Muscle of back (tissue), 11 donors: Measurements from ENCODE around the gene NAAA. TPM values are rescaled to one million over a fixed set of nuclear protein-coding genes. Genes with fewer than 3 reads are reported as not detected.
A peak's percentile ranks its signal among the peaks of the same experiment; 100 is the strongest.
"Not testable (repeated sequence)": the region's sequence is repeated elsewhere in the genome, so short reads cannot be mapped to it uniquely, and the experiment has no call there.

Source experiments
- DNase-seq, 3 donors: peaks; one replicate each; pipeline versions ENCODE4 v3.0.0 to v3.0.0-alpha.2; 2013
- polyA plus RNA-seq, 10 donors: library from polyadenylated mRNA; unstranded; fragments of 120-200 nt; gene quantifications; one replicate each; pipeline ENCODE4 v1.2.1, GENCODE V29; 2013; ENCODE audit not compliant: insufficient read length in 10 of 10

Gene NAAA
- polyA plus RNA-seq, 10 donors: 8.6 to 18.6 (median 13.5) TPM

- no peak for DNase-seq
These were observed 18.9 kb downstream of the NAAA start for GRCh38 chr4:75921910-75922309.

DNA sequence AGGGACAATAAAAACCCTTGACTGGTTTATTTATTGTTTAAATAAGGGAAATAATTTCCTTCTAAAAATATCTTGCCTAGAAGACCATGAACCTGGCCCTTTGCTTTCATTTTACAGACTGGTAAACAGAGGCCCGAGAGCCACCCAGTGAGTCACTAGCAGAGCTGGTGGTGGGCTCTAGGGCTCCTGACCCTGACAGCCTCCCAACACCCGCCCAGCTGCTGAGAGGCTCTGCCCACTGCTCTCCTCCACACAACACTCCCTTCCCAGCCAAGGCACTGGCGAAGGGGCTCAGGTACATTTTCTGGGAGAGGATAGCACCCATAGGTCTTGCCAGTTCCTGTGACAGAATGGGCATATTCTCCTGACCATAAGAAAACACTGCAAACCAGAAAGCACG lies 20.5 kb downstream of the NAAA start:
- no peak for DNase-seq

GRCh38 chr4:75919920-75920319 lies 20.9 kb downstream of the NAAA start:
- peak; percentile 47 to 63 (median 52) for DNase-seq

- peak; percentile 12 to 60 (median 16) for DNase-seq
These were observed 24.6 kb downstream of the NAAA start for GRCh38 chr4:75916091-75916661.

DNA sequence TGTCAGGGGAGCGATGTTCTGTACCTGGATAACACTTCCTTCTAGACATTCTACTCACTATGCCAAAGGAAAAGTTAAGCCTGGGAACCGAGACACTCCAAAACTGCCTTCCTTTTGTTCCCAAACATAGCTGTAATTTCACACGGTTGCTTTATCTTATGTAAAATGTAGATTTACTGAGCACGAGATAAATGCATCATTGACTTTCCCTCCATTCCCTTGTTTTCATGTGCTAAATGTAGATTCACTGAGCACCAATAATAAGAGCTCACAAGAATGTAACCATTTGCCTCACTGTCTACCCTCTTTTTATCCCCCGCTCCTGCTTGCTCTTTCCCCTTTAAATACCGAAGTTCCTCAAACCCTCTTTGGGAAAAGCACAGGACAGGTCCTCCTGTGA lies 27.8 kb downstream of the NAAA start:
- no peak for DNase-seq

- DNase-seq: not testable (repeated sequence)
These were observed 30.0 kb downstream of the NAAA start for GRCh38 chr4:75910831-75911230.

DNA sequence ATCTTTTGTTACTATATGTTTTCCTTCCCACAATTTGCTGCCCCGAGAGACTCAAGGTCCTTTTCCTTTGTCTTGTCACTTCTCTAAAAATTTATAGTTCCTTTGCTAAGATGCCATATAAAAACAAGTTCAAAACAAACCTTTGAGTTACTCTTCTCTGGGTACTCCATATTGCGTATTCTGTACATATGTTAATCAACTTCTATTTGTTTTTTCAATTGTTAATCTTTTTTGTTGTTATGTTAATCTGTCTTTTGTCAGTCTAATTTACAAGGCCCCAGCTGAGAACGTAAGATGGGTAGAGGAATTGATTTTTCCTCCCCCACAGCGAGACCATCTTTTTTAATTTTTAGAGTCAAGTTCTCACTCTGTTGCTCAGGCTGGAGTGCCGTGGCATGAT lies 31.4 kb downstream of the NAAA start:
- DNase-seq: no peak

- DNase-seq: peak in 2 of 3 donors; percentile 9 to 22
These were observed 32.3 kb downstream of the NAAA start for GRCh38 chr4:75908555-75908954.

GRCh38 chr4:75907966-75908365 lies 32.8 kb downstream of the NAAA start:
- DNase-seq: no peak

DNA sequence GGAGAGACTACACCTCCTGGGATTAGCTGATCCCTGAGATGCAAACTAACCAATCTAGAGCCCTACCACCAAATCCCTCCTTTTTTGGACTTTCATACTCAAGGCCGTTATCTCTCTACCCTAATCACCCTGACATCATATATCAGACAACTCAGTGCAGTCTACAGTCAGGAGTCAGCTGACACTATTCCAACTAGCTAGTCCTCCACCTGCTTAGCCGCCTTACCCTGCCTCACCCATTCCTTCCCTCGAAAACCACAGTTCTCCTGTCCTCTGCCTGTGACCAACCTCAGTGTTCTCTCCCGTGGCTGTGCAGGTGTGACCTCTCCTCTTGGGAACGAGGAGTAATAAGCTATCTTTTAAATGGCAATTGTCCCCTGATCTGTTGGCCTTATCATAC lies 36.7 kb downstream of the NAAA start:
- DNase-seq: no peak

DNA sequence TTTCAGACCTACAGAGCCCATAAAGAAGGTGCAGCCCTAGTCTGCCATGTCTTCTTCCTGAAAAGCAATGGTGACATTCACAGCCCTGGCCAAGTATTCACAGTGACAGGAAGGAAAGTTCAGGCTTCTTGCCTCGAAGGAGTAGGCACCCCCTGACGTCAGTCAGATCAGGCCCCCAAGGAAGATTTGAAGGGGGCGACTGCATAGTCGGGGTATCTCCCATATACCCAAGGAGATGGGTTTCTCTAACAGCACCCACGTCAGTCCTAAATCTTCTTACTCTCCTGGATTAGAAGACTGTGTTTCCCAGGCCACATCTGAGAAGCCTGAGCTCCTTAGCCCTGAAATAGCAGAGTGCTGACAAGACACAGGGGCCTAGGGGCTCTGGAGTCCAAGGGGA lies 38.5 kb downstream of the NAAA start, which contains the start of gene PPEF2:
Gene PPEF2 (minus strand): TSS at position 101 of the 400 bp plus-strand sequence. CDS start 6,127 bp downstream, outside the sequence.
- no peak for DNase-seq

DNA sequence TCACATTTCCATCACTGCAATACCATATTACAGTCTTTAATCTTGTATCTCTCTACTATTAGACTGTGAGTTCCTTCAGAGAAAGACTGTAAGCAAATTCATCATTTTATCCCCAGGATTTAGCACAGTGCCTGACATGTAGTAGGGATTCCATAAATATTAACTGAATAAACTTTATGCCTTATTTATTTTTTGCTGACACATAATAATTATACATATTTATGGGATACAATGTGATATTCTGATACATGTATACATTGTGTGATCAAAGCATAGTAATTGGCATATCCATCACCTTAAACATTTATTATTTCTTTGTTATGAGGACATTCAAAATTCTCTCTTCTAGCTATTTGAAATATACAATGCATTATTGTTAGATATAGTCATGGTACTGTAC lies 42.3 kb downstream of the NAAA start:
- DNase-seq: no peak

GRCh38 chr4:75895744-75896314 lies 45.0 kb downstream of the NAAA start:
- peak in 2 of 3 donors; percentile 4 to 30 for DNase-seq

- DNase-seq: no peak
These were observed 48.3 kb downstream of the NAAA start for GRCh38 chr4:75892508-75892907.

DNA sequence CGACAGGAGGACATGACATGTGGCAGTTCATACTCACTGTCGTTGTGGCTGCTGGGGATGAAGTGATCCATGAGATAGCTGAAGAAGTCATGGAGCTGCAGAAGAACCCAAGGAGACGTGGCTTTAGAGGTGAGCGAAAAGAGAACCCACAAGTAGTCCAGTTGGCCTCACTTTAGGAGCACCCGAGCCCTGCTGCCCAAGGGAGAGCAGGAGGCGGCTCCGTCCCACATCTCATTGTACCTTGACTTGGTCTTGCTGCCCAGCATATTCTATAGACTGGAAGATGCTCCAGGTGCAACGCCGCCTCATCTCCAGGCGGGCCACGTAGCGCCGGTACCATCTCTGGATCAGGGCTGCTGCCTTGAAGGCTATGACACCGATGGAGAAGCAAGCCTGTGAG lies 49.2 kb downstream of the NAAA start:
- no peak for DNase-seq

DNA sequence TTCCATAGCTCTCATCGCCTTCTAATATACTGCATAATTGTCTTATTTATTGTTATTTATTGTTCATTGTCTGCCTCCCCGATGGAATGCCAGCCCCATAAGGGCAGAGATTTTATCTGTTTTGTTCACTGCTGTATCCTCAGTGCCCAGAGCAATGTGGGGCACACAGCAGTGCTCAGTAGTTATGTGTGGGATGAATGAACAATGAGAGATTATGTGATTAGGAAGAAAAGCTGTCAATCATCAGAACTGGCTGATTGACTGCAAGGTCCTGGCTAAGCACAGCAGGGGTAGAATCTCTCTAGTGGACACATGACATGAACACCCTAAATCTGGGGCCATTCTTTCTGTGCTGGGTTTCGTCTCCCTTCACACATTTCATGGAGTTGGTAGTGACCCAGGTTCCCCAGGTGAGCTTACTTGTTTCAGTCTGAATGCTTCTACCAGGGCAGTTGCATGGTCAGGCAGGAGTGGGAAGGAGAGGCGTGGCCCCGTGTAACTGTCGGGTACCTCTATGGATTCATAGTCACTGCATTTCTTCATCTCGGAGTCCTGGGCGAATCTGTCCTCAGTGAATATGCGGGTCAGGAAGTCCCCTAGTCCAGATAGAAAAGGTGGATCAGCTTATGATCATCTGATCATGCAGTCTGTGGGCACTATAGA lies 51.1 kb downstream of the NAAA start:
- DNase-seq: no peak

DNA sequence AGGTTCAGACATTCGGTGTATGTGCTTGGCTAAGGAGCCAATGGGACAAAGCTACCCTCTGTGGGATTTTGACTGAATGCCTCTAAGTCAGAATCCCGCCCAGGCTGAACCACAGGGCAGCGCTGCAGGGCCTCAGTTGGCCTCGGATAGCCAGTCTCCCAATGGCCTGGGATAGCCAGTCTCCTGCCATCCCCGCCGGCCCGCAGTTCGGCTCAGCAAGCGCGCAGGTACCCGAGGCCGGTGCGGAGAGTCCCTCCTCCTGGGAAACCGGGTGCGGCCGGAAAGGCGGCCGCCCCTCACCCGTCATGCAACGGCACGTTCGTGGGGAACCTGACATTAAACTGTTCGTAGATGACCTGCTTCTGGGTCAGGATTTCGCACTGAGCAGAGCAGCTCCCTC lies 54.7 kb downstream of the NAAA start:
- no peak for DNase-seq

- no peak for DNase-seq
These were observed 59.3 kb downstream of the NAAA start for GRCh38 chr4:75881476-75881875.

DNA sequence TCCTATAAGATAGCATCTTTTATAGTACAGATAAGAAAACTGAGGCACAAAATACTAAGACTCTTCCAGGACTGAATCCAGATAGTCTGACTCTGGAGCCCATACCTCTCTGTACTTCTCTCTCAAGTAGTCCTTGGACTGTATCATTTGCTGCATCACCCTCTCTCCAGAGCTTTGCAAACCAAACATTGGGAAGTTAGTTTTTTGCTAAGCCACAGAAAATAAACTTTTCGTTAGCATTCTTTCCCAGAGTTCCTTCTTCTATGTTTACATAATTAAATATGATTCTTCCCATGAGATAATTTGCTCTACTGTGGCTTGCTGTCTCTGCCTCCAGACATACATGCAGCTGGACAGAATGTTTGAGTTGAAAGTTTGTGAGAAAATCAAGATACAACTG lies 60.5 kb downstream of the NAAA start:
- DNase-seq: no peak

DNA sequence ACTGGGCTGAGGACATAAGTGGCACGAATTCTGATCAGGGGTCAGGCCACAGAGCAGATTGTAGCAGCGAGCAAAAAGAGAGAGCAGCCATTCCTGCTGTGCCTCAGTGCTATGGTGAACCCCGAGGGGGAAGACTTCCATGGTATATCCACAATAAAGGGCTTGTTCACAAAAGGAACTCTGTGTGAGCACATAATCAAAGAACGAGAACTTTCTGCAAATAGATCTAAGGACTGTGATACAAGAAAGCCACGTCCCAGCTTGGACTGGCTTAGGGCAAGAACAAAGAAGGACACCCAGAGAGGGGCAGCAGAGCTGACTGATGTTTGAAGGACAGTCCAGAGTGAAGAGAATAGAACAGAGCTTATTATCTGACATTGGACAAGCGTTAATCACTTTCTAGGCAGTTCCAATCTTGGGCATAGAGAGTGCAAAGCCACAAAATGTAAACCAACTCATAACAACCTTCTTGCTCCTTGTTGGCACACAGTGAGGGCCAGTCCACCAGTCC lies 62.5 kb downstream of the NAAA start:
- no peak for DNase-seq

DNA sequence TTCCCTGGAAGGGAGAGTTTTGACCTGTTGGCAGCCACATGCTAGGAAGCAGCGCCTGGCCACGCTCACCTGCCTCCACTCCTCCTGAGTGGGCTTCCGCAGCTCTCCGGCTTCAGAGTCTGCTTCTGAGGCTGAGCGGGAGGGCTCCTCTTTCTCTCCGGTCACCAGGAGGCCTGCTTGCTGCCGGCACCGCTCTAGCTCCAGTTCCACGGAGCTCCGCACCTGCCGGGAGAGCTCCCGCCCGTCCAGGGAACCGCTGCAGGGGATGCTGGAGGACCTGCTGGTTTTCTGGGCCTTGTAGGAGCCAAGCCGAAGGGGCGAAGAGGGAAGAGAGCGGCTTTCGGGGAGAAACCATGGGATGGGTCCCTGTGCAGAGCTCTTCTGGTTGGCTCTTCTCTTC lies 64.6 kb downstream of the NAAA start:
- DNase-seq: no peak

DNA sequence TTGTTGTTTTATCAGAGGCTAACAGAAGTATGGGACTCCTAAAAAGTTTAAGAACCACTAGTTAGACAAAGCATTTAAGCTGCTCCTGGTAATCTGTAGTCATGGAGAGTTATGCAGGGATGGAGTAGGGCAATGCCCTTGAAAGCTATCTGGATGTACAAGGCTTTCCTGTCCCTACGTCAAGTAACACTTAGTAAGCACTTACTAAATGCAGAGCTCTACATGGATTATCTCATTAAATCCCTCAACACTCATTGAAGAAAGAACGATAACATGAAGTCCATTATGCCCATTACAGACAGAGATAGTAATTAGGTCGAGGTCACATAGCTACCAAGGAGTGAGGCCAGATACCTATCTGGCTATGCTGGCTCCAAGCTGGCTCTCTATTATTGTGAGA lies 71.7 kb downstream of the NAAA start:
- DNase-seq: no peak

DNA sequence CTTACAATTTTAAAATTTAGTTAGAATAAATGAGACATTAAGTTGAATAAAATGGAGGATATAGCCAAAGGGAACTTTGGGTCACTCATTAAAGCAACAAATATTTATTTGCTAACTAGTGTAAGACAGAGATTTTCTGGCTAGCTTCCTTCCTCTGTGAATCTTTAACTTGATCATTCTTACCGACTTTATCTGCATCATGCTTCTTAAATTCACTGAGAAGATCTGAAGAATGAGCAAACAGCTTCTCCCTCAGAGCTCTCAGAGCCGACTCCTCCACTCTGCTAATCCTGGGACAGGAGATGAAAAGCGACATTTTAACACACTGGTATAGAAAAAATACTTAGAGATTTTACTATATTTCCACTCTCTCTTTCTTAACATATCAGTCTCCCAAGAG lies 73.7 kb downstream of the NAAA start:
- no peak for DNase-seq
